ENCODE results near the gene KMT2B.
"Not testable (repeated sequence)": the region's sequence is repeated elsewhere in the genome, so short reads cannot be mapped to it uniquely, and the experiment has no call there.

Gene KMT2B, protein sequence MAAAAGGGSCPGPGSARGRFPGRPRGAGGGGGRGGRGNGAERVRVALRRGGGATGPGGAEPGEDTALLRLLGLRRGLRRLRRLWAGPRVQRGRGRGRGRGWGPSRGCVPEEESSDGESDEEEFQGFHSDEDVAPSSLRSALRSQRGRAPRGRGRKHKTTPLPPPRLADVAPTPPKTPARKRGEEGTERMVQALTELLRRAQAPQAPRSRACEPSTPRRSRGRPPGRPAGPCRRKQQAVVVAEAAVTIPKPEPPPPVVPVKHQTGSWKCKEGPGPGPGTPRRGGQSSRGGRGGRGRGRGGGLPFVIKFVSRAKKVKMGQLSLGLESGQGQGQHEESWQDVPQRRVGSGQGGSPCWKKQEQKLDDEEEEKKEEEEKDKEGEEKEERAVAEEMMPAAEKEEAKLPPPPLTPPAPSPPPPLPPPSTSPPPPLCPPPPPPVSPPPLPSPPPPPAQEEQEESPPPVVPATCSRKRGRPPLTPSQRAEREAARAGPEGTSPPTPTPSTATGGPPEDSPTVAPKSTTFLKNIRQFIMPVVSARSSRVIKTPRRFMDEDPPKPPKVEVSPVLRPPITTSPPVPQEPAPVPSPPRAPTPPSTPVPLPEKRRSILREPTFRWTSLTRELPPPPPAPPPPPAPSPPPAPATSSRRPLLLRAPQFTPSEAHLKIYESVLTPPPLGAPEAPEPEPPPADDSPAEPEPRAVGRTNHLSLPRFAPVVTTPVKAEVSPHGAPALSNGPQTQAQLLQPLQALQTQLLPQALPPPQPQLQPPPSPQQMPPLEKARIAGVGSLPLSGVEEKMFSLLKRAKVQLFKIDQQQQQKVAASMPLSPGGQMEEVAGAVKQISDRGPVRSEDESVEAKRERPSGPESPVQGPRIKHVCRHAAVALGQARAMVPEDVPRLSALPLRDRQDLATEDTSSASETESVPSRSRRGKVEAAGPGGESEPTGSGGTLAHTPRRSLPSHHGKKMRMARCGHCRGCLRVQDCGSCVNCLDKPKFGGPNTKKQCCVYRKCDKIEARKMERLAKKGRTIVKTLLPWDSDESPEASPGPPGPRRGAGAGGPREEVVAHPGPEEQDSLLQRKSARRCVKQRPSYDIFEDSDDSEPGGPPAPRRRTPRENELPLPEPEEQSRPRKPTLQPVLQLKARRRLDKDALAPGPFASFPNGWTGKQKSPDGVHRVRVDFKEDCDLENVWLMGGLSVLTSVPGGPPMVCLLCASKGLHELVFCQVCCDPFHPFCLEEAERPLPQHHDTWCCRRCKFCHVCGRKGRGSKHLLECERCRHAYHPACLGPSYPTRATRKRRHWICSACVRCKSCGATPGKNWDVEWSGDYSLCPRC (N-terminal part only)

GRCh38 chr19:35717665-35718344, at the start of gene KMT2B:
Gene KMT2B, plus strand, starts transcription at chr19:35718003. Its CDS starts 16 bp downstream, at chr19:35718019.
- Mint-ChIP-seq H3K27me3 (no peaks in the 10 kb centered on the region), H3K9me3 (no peaks in the 10 kb centered on the region), H3K4me1 (ENCODE audit: low read depth) (peaks cover 34% of the 10 kb centered on the region), H3K36me3 (ENCODE audit: low read depth) (peaks cover 68% of the 10 kb centered on the region), H3K27ac (peak within 1 kb of the TSS; percentile 99), H3K4me3 (peak within 1 kb of the TSS; percentile 92)

DNA sequence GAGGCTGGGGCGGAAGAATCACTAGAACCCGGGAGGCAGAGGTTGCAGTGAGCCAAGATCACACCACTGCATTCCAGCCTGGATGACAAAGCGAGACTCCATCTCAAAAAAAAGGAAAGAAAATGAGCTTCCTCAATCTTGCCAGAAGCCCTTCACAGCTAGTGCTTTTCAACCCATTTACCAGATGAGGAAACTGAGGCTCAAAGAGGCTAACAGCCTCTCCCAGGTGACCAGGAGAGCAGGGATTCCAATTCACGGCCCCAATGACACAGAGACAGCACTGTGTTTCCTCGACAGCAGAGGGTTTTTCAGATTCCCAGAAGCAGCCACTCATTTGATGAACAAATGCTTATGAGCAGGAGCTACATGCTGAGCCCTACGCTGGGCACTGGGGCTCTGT, 48.2 kb upstream of the KMT2B start:
- Mint-ChIP-seq H3K27ac (no peak overlapping the region), H3K9me3 (no peaks in the 10 kb centered on the region), H3K4me3 (no peak overlapping the region), H3K4me1 (ENCODE audit: low read depth) (peaks cover 9% of the 10 kb centered on the region), H3K27me3 (peaks cover 33% of the 10 kb centered on the region), H3K36me3 (ENCODE audit: low read depth) (no peaks in the 10 kb centered on the region)

GRCh38 chr19:35669974-35670373, 47.8 kb upstream of the KMT2B start:
- Mint-ChIP-seq H3K9me3 (no peaks in the 10 kb centered on the region), H3K4me3 (no peak overlapping the region), H3K36me3 (ENCODE audit: low read depth) (no peaks in the 10 kb centered on the region), H3K27me3 (peaks cover 35% of the 10 kb centered on the region), H3K27ac (no peak overlapping the region), H3K4me1 (ENCODE audit: low read depth) (peaks cover 9% of the 10 kb centered on the region)

DNA sequence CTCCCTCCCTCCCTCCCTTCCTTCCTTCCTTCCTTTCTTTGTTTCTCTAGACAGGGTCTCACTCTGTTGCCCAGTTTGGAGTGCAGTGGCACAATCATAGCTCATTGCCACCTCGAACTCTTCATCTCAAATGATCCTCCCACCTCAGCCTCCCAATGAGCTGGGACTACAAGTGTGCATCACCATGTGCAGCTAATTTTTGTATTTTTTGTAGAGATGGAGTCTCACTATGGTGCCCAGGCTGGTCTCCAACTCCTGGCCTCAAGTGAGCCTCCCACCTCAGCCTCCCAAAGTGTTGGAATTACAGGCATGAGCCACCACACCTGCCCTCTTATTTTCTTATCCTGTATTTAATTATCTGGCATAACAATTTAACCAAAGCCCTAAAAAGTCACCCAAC, 47.1 kb upstream of the KMT2B start:
- H3K4me1 Mint-ChIP-seq (ENCODE audit: low read depth): peaks cover 9% of the 10 kb centered on the region
- H3K27me3 Mint-ChIP-seq: peaks cover 35% of the 10 kb centered on the region
- H3K9me3 Mint-ChIP-seq: no peaks in the 10 kb centered on the region
- H3K27ac Mint-ChIP-seq: no peak overlapping the region
- no peak overlapping the region for H3K4me3 Mint-ChIP-seq
- no peaks in the 10 kb centered on the region for H3K36me3 Mint-ChIP-seq (ENCODE audit: low read depth)

GRCh38 chr19:35671818-35672217, 46.0 kb upstream of the KMT2B start:
- no peak overlapping the region for H3K27ac Mint-ChIP-seq
- no peak overlapping the region for H3K4me3 Mint-ChIP-seq
- H3K27me3 Mint-ChIP-seq: peaks cover 39% of the 10 kb centered on the region
- peaks cover 9% of the 10 kb centered on the region for H3K4me1 Mint-ChIP-seq (ENCODE audit: low read depth)
- no peaks in the 10 kb centered on the region for H3K36me3 Mint-ChIP-seq (ENCODE audit: low read depth)
- no peaks in the 10 kb centered on the region for H3K9me3 Mint-ChIP-seq

- peak overlapping the region; percentile 65 for H3K4me3 Mint-ChIP-seq
- peaks cover 42% of the 10 kb centered on the region for H3K27me3 Mint-ChIP-seq
- H3K4me1 Mint-ChIP-seq (ENCODE audit: low read depth): peaks cover 9% of the 10 kb centered on the region
- no peaks in the 10 kb centered on the region for H3K9me3 Mint-ChIP-seq
- peak overlapping the region; percentile 52 for H3K27ac Mint-ChIP-seq
- H3K36me3 Mint-ChIP-seq (ENCODE audit: low read depth): no peaks in the 10 kb centered on the region
Measured at GRCh38 chr19:35673121-35673804, 44.5 kb upstream of the KMT2B start.

DNA sequence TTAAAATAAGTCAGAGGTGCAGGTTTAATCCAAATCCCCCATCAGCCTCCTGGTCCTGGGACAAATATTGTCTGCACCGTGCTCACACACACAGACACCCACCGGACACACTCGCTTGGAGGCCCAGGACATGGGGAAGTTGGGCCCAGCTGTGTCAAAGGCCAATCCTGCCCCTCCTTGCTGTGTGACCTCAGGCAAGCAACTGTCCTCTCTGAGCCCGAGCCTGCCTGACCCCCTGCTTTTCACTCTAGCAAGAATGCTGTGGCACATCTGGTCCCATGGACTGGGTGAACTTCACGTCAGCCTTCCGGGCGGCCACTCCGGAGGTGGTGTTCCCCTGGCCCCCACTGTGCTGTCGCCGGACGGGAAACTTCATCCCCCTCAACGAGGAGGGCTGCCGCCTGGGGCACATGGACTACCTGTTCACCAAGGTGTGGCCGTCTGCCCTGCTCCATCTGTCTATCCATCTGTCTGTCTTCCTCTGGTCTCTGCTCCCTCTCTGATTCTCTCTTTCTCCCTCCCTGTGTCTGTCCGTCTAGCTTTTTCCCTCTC, 42.1 kb upstream of the KMT2B start:
- H3K27ac Mint-ChIP-seq: no peak overlapping the region
- H3K9me3 Mint-ChIP-seq: no peaks in the 10 kb centered on the region
- H3K27me3 Mint-ChIP-seq: peaks cover 29% of the 10 kb centered on the region
- H3K36me3 Mint-ChIP-seq (ENCODE audit: low read depth): no peaks in the 10 kb centered on the region
- peaks cover 9% of the 10 kb centered on the region for H3K4me1 Mint-ChIP-seq (ENCODE audit: low read depth)
- H3K4me3 Mint-ChIP-seq: no peak overlapping the region

GRCh38 chr19:35689836-35690235, 28.0 kb upstream of the KMT2B start:
- Mint-ChIP-seq H3K36me3 (ENCODE audit: low read depth) (no peaks in the 10 kb centered on the region), H3K4me3 (no peak overlapping the region), H3K27me3 (no peaks in the 10 kb centered on the region), H3K4me1 (ENCODE audit: low read depth) (peaks cover 8% of the 10 kb centered on the region), H3K27ac (no peak overlapping the region), H3K9me3 (no peaks in the 10 kb centered on the region)

DNA sequence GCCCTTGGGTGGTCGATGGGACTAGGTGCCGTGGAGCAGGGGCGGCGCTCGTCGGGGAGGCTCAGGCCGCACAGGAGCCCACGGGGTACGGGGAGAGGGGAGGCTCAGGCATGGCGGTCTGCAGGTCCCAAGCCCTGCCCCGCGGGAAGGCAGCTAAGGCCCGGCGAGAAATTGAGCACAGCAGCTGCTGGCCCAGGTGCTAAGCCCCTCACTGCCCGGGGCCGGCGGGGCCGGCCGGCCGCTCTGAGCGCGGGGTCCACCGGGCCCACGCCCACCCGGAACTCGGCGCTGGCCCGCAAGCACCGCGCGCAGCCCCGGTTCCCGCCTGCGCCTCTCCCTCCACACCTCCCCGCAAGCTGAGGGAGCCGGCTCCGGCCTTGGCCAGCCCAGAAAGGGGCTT, 26.7 kb upstream of the KMT2B start:
- not testable (repeated sequence) for H3K4me1 Mint-ChIP-seq (ENCODE audit: low read depth); H3K36me3 Mint-ChIP-seq (ENCODE audit: low read depth); H3K27me3 Mint-ChIP-seq; H3K27ac Mint-ChIP-seq; H3K9me3 Mint-ChIP-seq; H3K4me3 Mint-ChIP-seq

GRCh38 chr19:35692010-35692409, 25.8 kb upstream of the KMT2B start:
- no peaks in the 10 kb centered on the region for H3K36me3 Mint-ChIP-seq (ENCODE audit: low read depth)
- no peak overlapping the region for H3K27ac Mint-ChIP-seq
- no peaks in the 10 kb centered on the region for H3K27me3 Mint-ChIP-seq
- peaks cover 18% of the 10 kb centered on the region for H3K4me1 Mint-ChIP-seq (ENCODE audit: low read depth)
- no peaks in the 10 kb centered on the region for H3K9me3 Mint-ChIP-seq
- no peak overlapping the region for H3K4me3 Mint-ChIP-seq

GRCh38 chr19:35693422-35693821, 24.4 kb upstream of the KMT2B start:
- Mint-ChIP-seq H3K36me3 (ENCODE audit: low read depth) (no peaks in the 10 kb centered on the region), H3K4me1 (ENCODE audit: low read depth) (peaks cover 25% of the 10 kb centered on the region), H3K4me3 (no peak overlapping the region), H3K27ac (no peak overlapping the region), H3K27me3 (no peaks in the 10 kb centered on the region), H3K9me3 (no peaks in the 10 kb centered on the region)

GRCh38 chr19:35693835-35694599, 23.8 kb upstream of the KMT2B start:
- no peaks in the 10 kb centered on the region for H3K36me3 Mint-ChIP-seq (ENCODE audit: low read depth)
- H3K9me3 Mint-ChIP-seq: no peaks in the 10 kb centered on the region
- no peak overlapping the region for H3K27ac Mint-ChIP-seq
- no peaks in the 10 kb centered on the region for H3K27me3 Mint-ChIP-seq
- H3K4me3 Mint-ChIP-seq: no peak overlapping the region
- peaks cover 25% of the 10 kb centered on the region for H3K4me1 Mint-ChIP-seq (ENCODE audit: low read depth)

DNA sequence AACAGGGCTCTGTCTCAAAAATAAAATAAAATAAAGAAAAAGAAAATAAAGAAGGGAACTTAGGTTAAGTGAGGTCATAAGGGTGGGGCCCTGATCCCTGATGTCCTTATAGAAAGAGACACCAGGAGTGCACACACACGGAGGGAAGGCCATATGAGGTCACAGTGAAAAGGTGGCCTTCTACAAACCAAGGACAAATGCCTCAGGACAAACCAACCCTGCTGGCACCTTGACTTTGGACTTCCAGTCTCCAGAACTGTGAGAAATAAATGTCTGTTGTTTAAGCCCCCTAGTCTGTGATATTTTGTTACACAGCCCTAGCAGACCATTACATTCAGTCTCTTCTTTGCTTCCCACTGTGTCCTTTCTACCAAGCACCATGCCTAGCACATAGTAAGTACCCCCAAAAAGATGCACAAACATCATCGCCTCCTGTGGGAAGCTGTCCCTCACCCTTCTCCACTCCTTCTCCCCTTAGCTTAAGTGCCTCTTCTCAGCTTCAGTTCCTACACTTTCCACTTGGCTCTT, 21.8 kb upstream of the KMT2B start:
- Mint-ChIP-seq H3K27ac (peak overlapping the region; percentile 0), H3K9me3 (no peaks in the 10 kb centered on the region), H3K36me3 (ENCODE audit: low read depth) (no peaks in the 10 kb centered on the region), H3K27me3 (no peaks in the 10 kb centered on the region), H3K4me1 (ENCODE audit: low read depth) (peaks cover 31% of the 10 kb centered on the region), H3K4me3 (no peak overlapping the region)

Measured in stimulated activated naive CD8-positive, alpha-beta T cell treated with anti-CD3 and anti-CD28 coated beads, Interleukin-15, Interleukin-2, amounts not matched to agents 100 ng/mL and 50 ng/mL, for 24 hours (primary cell).